ENCODE data around the gene ANO9.

The ANO9 gene

DNA sequence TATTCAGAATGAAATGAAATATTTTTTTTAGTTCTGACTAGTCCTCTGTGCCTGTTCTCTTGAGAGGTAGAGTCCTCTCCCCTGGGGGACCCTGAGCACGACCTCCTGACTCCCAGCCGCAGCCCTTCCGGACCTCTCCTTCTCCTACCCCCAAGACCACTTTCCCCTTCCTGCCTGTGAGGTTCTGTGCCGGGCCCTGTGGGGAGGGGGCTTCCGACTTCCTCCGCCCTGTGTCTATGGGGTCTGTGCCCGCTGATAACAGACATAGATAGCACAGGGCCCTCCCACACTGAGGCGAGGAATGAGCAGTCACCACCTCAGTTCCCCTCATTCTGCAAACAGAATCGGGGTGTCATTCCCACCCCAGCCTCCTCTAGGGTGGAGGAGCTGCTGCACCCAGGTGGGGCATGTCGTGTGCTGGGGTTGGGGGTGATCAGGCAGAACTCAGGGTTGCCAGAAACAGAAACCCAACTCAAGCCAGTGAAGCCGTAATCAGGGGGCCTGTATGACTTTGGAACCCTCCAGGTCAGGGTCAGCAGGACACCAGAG, 59.7 kb downstream of the ANO9 start:
- no peak for TF ChIP-seq EZH2phosphoT487 (IDR thresholded peaks at IDR 0.05; ENCODE audit: low read depth)
- TF ChIP-seq, protein P1, sequence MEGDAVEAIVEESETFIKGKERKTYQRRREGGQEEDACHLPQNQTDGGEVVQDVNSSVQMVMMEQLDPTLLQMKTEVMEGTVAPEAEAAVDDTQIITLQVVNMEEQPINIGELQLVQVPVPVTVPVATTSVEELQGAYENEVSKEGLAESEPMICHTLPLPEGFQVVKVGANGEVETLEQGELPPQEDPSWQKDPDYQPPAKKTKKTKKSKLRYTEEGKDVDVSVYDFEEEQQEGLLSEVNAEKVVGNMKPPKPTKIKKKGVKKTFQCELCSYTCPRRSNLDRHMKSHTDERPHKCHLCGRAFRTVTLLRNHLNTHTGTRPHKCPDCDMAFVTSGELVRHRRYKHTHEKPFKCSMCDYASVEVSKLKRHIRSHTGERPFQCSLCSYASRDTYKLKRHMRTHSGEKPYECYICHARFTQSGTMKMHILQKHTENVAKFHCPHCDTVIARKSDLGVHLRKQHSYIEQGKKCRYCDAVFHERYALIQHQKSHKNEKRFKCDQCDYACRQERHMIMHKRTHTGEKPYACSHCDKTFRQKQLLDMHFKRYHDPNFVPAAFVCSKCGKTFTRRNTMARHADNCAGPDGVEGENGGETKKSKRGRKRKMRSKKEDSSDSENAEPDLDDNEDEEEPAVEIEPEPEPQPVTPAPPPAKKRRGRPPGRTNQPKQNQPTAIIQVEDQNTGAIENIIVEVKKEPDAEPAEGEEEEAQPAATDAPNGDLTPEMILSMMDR (IDR thresholded peaks at IDR 0.05; ENCODE audit: low read depth, low read length), result no peak
- Histone ChIP-seq H2AFZ (ENCODE audit: low read depth, low read length) (no peak overlapping the region), H3K27me3 (ENCODE audit: low read depth, low read length) (no peaks in the 10 kb centered on the region), H3K9me3 (ENCODE audit: insufficient read depth, low read length) (no peaks in the 10 kb centered on the region), H3K36me3 (replicated peaks; ENCODE audit: low read depth, low read length) (no peaks in the 10 kb centered on the region), H3K4me3 (ENCODE audit: low read length) (no peak overlapping the region), H3K79me2 (ENCODE audit: low read length) (no peaks in the 10 kb centered on the region), H3K9ac (ENCODE audit: low read length) (no peak overlapping the region), H4K20me1 (ENCODE audit: insufficient read depth, low read length) (no peaks in the 10 kb centered on the region), H3K4me2 (ENCODE audit: low read length) (no peak overlapping the region), H3K4me1 (ENCODE audit: low read length) (no peaks in the 10 kb centered on the region), H3K27ac (ENCODE audit: low read length) (no peak overlapping the region)

DNA sequence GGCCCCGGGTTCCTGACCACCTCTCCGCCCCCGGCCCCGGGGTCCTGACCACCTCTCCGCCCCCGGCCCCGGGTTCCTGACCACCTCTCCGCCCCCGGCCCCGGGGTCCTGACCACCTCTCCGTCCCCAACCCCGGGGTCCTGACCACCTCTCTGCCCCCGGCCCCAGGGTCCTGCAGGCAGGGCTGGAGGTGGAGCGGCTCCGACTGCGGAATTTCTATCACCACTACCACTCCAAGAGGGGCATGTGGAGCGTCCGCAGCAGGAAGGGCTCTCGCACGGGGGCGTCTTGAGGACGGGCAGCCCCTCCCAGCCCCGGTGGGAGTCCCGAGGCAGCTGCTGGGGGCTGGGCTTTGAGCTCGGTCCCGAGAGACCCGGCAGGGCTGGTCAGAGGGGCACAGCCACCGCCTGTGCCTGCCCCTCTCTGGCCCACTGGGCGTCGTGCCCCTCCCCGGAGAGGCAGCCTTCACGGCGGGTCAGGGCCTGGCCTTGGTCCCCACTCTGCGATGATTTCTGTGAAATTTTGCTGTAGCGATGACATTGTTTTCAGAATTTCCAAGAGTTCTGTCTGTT, 60.2 kb downstream of the ANO9 start:
- Histone ChIP-seq H3K27me3 (ENCODE audit: low read depth, low read length) (no peaks in the 10 kb centered on the region), H3K9ac (ENCODE audit: low read length) (no peak overlapping the region), H2AFZ (ENCODE audit: low read depth, low read length) (no peak overlapping the region), H3K9me3 (ENCODE audit: insufficient read depth, low read length) (no peaks in the 10 kb centered on the region), H3K36me3 (replicated peaks; ENCODE audit: low read depth, low read length) (no peaks in the 10 kb centered on the region), H3K79me2 (ENCODE audit: low read length) (no peaks in the 10 kb centered on the region), H3K4me3 (ENCODE audit: low read length) (no peak overlapping the region), H4K20me1 (ENCODE audit: insufficient read depth, low read length) (no peaks in the 10 kb centered on the region), H3K27ac (ENCODE audit: low read length) (no peak overlapping the region), H3K4me1 (ENCODE audit: low read length) (no peaks in the 10 kb centered on the region), H3K4me2 (ENCODE audit: low read length) (no peak overlapping the region)
- TF ChIP-seq EZH2phosphoT487 (IDR thresholded peaks at IDR 0.05; ENCODE audit: low read depth), result no peak
- TF ChIP-seq, protein P1 (IDR thresholded peaks at IDR 0.05; ENCODE audit: low read depth, low read length), result no peak

DNA sequence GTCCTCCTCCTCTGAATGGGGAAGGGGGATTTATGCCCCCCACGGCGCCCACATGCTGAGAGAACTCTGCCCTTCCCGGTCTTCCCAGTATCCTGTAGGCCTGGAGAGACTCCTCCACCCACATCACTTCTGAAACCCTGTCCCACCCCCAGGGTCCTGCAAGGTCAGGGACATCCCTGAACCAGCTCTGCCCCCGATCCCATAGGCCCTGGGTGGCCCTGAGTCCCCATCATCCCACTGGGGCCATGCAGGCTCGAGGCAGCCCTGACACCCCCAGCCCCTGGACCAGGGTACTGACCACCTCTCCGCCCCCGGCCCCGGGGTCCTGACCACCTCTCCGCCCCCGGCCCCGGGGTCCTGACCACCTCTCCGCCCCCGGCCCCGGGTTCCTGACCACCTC, 60.8 kb downstream of the ANO9 start:
- no peak overlapping the region for H3K9ac ChIP-seq (ENCODE audit: low read length)
- no peak overlapping the region for H3K4me2 ChIP-seq (ENCODE audit: low read length)
- H3K27ac ChIP-seq (ENCODE audit: low read length), result no peak overlapping the region
- no peaks in the 10 kb centered on the region for H3K27me3 ChIP-seq (ENCODE audit: low read depth, low read length)
- no peaks in the 10 kb centered on the region for H3K9me3 ChIP-seq (ENCODE audit: insufficient read depth, low read length)
- no peak overlapping the region for H3K4me3 ChIP-seq (ENCODE audit: low read length)
- no peaks in the 10 kb centered on the region for H3K4me1 ChIP-seq (ENCODE audit: low read length)
- no peaks in the 10 kb centered on the region for H3K36me3 ChIP-seq (replicated peaks; ENCODE audit: low read depth, low read length)
- H4K20me1 ChIP-seq (ENCODE audit: insufficient read depth, low read length), result no peaks in the 10 kb centered on the region
- no peak overlapping the region for H2AFZ ChIP-seq (ENCODE audit: low read depth, low read length)
- H3K79me2 ChIP-seq (ENCODE audit: low read length), result no peaks in the 10 kb centered on the region
- TF ChIP-seq EZH2phosphoT487 (IDR thresholded peaks at IDR 0.05; ENCODE audit: low read depth), result no peak
- TF ChIP-seq, protein P1 (IDR thresholded peaks at IDR 0.05; ENCODE audit: low read depth, low read length), result no peak

DNA sequence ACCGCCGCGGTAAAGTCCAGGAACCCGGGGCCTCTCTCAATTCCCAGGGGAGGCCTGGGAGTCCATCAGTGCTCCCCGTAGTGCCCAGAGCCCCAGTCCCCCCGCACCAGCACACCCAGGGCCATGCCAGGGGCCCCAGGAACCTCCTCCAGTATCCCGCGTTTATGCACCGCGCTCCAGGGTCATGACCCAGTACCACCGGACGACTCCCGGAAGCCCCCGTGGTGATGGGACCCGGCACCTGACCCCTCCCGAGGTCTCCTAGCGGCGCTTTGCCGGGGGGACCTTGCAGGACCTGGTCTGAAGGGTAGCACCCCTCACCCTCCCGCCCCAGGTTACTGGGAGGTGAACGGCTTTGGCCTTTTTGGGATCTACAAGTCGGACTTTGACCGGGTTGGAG, 61.3 kb downstream of the ANO9 start:
- TF ChIP-seq, protein P1 (IDR thresholded peaks at IDR 0.05; ENCODE audit: low read depth, low read length), result no peak
- no peak for TF ChIP-seq EZH2phosphoT487 (IDR thresholded peaks at IDR 0.05; ENCODE audit: low read depth)
- H3K79me2 ChIP-seq (ENCODE audit: low read length), result no peaks in the 10 kb centered on the region
- H3K9ac ChIP-seq (ENCODE audit: low read length), result no peak overlapping the region
- H3K36me3 ChIP-seq (replicated peaks; ENCODE audit: low read depth, low read length), result no peaks in the 10 kb centered on the region
- no peak overlapping the region for H3K4me2 ChIP-seq (ENCODE audit: low read length)
- no peak overlapping the region for H3K4me3 ChIP-seq (ENCODE audit: low read length)
- no peaks in the 10 kb centered on the region for H3K4me1 ChIP-seq (ENCODE audit: low read length)
- no peaks in the 10 kb centered on the region for H3K27me3 ChIP-seq (ENCODE audit: low read depth, low read length)
- H4K20me1 ChIP-seq (ENCODE audit: insufficient read depth, low read length), result no peaks in the 10 kb centered on the region
- H3K27ac ChIP-seq (ENCODE audit: low read length), result no peak overlapping the region
- no peak overlapping the region for H2AFZ ChIP-seq (ENCODE audit: low read depth, low read length)
- no peaks in the 10 kb centered on the region for H3K9me3 ChIP-seq (ENCODE audit: insufficient read depth, low read length)
